Measurements from ENCODE around the gene NOS1. TPM values are rescaled to one million over a fixed set of nuclear protein-coding genes. Genes with fewer than 3 reads are reported as not detected.
A peak's percentile ranks its signal among the peaks of the same experiment; 100 is the strongest.

NOS1 gene
- total RNA-seq, 4 donors from 2014 or later: 0.13 to 2.8 (median 0.73) TPM; not detected in 1

DNA sequence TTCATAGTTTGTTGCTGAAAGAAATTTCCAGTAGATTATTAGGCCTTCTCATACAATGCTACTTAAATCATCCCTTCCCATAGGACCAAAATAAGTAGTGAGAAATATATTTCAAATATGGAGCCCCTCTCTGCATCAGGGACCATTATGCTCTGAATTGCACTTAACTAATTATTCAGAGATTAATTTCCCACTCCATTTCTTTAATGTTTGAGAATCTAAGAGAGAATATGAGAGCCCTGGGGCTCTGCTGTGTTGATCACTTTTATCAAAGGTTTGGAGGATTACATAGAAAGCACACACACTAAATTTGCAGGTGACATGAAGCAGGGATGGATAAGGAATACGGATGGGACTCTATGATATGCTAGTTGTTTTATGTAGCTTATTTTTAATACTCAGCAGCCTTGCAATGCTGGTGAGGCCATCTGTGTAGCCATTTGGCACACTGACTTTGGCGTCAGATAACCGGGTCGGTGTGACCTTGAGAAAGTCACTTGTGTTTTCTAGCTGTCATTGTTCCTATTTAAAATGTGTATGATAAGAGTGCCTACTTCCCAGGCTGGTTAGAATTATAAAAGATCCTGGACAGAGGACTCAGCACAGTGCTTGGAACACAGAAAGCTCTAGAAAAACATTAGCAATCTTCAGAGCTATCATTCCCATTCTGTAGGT, 121.2 kb downstream of the NOS1 start:
- intact Hi-C loops (cut with DNase I): no loop called here
- H3K4me1 ChIP-seq: no peaks in the 10 kb centered on the region
- TF ChIP-seq, protein P1, sequence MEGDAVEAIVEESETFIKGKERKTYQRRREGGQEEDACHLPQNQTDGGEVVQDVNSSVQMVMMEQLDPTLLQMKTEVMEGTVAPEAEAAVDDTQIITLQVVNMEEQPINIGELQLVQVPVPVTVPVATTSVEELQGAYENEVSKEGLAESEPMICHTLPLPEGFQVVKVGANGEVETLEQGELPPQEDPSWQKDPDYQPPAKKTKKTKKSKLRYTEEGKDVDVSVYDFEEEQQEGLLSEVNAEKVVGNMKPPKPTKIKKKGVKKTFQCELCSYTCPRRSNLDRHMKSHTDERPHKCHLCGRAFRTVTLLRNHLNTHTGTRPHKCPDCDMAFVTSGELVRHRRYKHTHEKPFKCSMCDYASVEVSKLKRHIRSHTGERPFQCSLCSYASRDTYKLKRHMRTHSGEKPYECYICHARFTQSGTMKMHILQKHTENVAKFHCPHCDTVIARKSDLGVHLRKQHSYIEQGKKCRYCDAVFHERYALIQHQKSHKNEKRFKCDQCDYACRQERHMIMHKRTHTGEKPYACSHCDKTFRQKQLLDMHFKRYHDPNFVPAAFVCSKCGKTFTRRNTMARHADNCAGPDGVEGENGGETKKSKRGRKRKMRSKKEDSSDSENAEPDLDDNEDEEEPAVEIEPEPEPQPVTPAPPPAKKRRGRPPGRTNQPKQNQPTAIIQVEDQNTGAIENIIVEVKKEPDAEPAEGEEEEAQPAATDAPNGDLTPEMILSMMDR (IDR thresholded peaks at IDR 0.05): no peak
- TF ChIP-seq POLR2A (IDR thresholded peaks at IDR 0.05): no peak
- H3K4me3 ChIP-seq (replicated peaks in 1 of 3): no peak overlapping the region
- no peak for DNase-seq
- H3K9me3 ChIP-seq: no peaks in the 10 kb centered on the region
- no peaks in the 10 kb centered on the region for H3K36me3 ChIP-seq
- H3K27me3 ChIP-seq: no peaks in the 10 kb centered on the region
- H3K27ac ChIP-seq: no peak overlapping the region
- 88 to 89% methylated on average over 4 of the region's 4 CpGs for WGBS, 2 donors

DNA sequence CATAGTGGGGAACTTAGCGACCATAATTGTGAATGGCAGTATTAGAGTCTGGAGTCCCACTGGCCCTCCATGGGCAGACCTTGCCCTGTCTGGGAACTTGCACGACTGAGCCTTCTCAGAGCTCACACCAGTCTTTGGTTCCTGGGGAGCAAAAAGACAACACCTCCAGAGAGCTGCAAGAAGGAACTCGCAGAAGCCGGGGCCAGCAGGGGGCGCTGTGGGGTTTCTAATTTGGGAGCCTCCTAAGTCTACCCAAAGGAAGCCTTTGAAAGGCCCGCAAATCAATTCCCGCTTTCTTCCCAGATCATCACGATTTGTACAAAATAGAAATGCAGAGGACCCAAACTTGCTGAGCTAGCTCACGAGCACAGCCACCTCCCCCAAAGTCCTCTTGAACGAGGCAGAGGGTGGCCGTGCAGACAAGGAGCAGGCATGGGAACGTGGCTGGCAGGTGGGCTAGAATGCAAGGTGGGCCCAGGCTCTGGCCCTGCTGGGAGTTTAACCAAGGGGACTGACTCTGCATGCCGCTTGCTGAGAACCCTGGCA, 124.9 kb downstream of the NOS1 start:
- no peaks in the 10 kb centered on the region for H3K36me3 ChIP-seq
- peak; percentile 87 to 91 for DNase-seq
- no peak overlapping the region for H3K4me3 ChIP-seq (replicated peaks in 1 of 3)
- 9 to 10% methylated on average over 12 to 13 of the region's 13 CpGs for WGBS, 2 donors
- intact Hi-C loops (cut with DNase I): loop anchor here (5.0 kb wide), 1 partner anchor 601 kb away; no protein-coding TSS in a partner anchor
- no peak for TF ChIP-seq POLR2A (IDR thresholded peaks at IDR 0.05)
- TF ChIP-seq, protein P1 (IDR thresholded peaks at IDR 0.05): peak; percentile 46 to 81 (median 60)
- no peaks in the 10 kb centered on the region for H3K27me3 ChIP-seq
- no peaks in the 10 kb centered on the region for H3K9me3 ChIP-seq
- no peak overlapping the region for H3K27ac ChIP-seq
- H3K4me1 ChIP-seq: no peaks in the 10 kb centered on the region

DNA sequence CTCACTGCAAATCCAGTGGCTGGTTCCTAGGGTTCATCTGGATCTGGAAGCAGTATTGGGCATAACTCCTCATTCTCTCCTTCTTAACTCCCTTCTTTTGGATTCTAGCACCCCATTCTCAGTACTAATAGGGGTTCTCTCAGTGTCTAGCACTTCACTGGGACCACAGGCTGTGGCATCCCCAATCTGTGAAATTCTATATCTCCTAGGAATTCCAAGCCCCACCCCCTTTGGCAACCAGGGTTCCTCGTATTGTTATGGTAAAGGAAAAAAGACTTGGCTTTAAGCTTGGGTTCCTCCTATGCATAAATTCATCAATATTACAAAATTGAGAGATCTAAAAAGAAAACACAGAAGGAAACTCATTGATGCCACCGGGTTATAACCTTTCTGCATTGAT, 126.2 kb downstream of the NOS1 start:
- Histone ChIP-seq H3K4me1 (no peaks in the 10 kb centered on the region), H3K36me3 (no peaks in the 10 kb centered on the region), H3K27ac (no peak overlapping the region), H3K4me3 (replicated peaks in 1 of 3) (no peak overlapping the region), H3K27me3 (no peaks in the 10 kb centered on the region), H3K9me3 (no peaks in the 10 kb centered on the region)
- DNase-seq: no peak
- TF ChIP-seq POLR2A (IDR thresholded peaks at IDR 0.05): no peak
- TF ChIP-seq, protein P1 (IDR thresholded peaks at IDR 0.05): no peak
- 43 to 70% methylated on average over 2 of the region's 2 CpGs for WGBS, 2 donors
- intact Hi-C loops (cut with DNase I): loop anchor here (5.0 kb wide), 1 partner anchor 602 kb away; no protein-coding TSS in a partner anchor

DNA sequence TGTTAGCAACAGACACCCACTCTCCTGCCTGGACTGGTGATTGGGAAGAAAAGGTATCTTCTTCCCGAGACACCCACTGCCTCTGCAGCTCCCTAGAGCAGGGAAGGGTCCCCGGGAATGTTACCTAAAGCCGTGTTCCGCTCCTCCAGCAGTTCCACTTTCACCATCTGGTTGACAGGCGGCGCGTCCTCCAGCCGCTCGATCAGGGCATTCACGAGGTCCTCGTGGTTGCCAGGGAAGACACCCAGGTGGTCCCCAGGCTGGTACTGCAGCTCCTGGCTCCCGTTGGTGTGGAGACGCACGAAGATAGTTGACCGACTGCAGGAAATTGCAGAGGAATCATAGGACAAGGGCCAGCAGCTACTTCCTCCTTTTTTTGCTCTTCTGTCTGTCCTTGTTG, 127.0 kb downstream of the NOS1 start:
- intact Hi-C loops (cut with DNase I): no loop called here
- H3K27me3 ChIP-seq: no peaks in the 10 kb centered on the region
- WGBS, 2 donors: 87 to 95% methylated on average over 15 of the region's 15 CpGs
- no peaks in the 10 kb centered on the region for H3K4me1 ChIP-seq
- no peaks in the 10 kb centered on the region for H3K9me3 ChIP-seq
- no peaks in the 10 kb centered on the region for H3K36me3 ChIP-seq
- no peak overlapping the region for H3K4me3 ChIP-seq (replicated peaks in 1 of 3)
- H3K27ac ChIP-seq: no peak overlapping the region
- DNase-seq: no peak
- TF ChIP-seq, protein P1 (IDR thresholded peaks at IDR 0.05): no peak
- TF ChIP-seq POLR2A (IDR thresholded peaks at IDR 0.05): no peak

DNA sequence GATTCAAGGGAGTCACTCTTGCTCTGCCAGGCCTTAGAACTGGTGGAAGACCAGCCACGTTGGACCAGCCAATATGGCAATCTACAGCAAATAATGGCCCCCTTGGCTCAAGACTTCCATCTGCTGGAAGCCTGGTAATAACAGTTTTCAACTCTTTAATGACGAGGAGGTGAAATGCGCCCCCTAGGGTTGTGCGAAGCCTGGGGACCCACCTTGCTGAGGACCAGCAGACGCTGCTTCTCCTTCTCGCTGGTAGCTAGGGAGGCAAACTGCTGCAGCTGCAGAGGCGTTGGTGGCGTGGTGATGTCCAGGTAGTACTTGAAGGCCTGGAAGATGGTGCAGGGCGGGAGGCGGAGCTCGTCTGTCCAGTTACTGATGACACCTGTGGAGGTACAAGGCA, 129.7 kb downstream of the NOS1 start:
- H3K27ac ChIP-seq: no peak overlapping the region
- 90 to 93% methylated on average over 11 of the region's 11 CpGs for WGBS, 2 donors
- no peak for TF ChIP-seq POLR2A (IDR thresholded peaks at IDR 0.05)
- TF ChIP-seq, protein P1 (IDR thresholded peaks at IDR 0.05): no peak
- no peak overlapping the region for H3K4me3 ChIP-seq (replicated peaks in 1 of 3)
- no peaks in the 10 kb centered on the region for H3K27me3 ChIP-seq
- no peaks in the 10 kb centered on the region for H3K9me3 ChIP-seq
- H3K36me3 ChIP-seq: no peaks in the 10 kb centered on the region
- no peak for DNase-seq
- intact Hi-C loops (cut with DNase I): no loop called here
- no peaks in the 10 kb centered on the region for H3K4me1 ChIP-seq

Measured in thyroid gland (tissue), 4 donors.